Kidney (tissue), 14 donors: Measurements from ENCODE around the gene AOC2. TPM values are rescaled to one million over a fixed set of nuclear protein-coding genes. Genes with fewer than 3 reads are reported as not detected.

Source experiments
- DNase-seq, 5 donors: peaks; one replicate each; pipeline ENCODE4 v3.0.0-alpha.2; 2013 to 2020
- FAIRE-seq: peaks from 2 replicates; lab custom pipeline; 2012; peaks lifted over from hg19 to GRCh38; lab: Jason Lieb, UNC
- H3K27ac ChIP-seq, 2 donors: one replicate each; pipeline ENCODE4 v1.7.0; 2013; ENCODE audit warnings: low read depth in 2 of 2, low read length in 2 of 2, inconsistent platforms in 1 of 2
- H3K27me3 ChIP-seq: one replicate; pipeline ENCODE4 v1.7.1; 2013; ENCODE audit warnings: low read length, inconsistent platforms; ENCODE audit not compliant: control insufficient read depth, insufficient read depth
- H3K36me3 ChIP-seq, 3 donors: one replicate each; pipeline versions ENCODE4 v1.7.0 to v1.7.1; 2013; ENCODE audit warnings: low read length in 3 of 3, control low read depth in 1 of 3, inconsistent platforms in 1 of 3; ENCODE audit not compliant: insufficient read depth in 3 of 3, control insufficient read depth in 2 of 3
- H3K4me1 ChIP-seq, 3 donors: one replicate each; pipeline versions ENCODE4 v1.7.0 to v1.7.1; 2013; ENCODE audit warnings: low read length in 3 of 3, inconsistent platforms in 1 of 3, low read depth in 1 of 3; ENCODE audit not compliant: control insufficient read depth in 2 of 3, insufficient read depth in 2 of 3
- H3K4me3 ChIP-seq, 3 donors: one replicate each; pipeline versions ENCODE4 v1.7.0 to v1.8.1; 2013; ENCODE audit warnings: low read length in 3 of 3, control low read depth in 1 of 3, inconsistent platforms in 1 of 3
- H3K9ac ChIP-seq, 3 donors: one replicate each; pipeline versions ENCODE4 v1.7.0 to v1.7.1; 2013; ENCODE audit warnings: low read length in 3 of 3, control low read depth in 1 of 3, inconsistent platforms in 1 of 3
- H3K9me3 ChIP-seq, 3 donors: one replicate each; pipeline versions ENCODE4 v1.7.0 to v1.7.1; 2013; ENCODE audit warnings: low read length in 3 of 3, control low read depth in 1 of 3, inconsistent platforms in 1 of 3; ENCODE audit not compliant: control insufficient read depth in 2 of 3, insufficient read depth in 1 of 3
- intact Hi-C: fragments of 100-400 bp; cut with DNase I; formaldehyde crosslinking; loops from one replicate; pipeline ENCODE4 v1.11.1; 2022
- polyA plus RNA-seq: library from polyadenylated mRNA; stranded (reverse); fragments of 350-450 nt; fragmentation: Illumina TruSeq; extraction: RNeasy Lipid Tissue Mini Kit (QIAGEN cat#74804); gene quantifications from one replicate; pipeline ENCODE4 v1.2.3, GENCODE V29; 2014; ENCODE audit warnings: low read depth, low replicate concordance; ENCODE audit not compliant: insufficient read depth
- total RNA-seq: library from RNA; stranded (reverse); fragmentation: NEBNext Ultra II Directional; extraction: Animal tissue kit (Norgen Biotek cat#: 25700); gene quantifications from one replicate; pipeline ENCODE4 v1.2.1, GENCODE V29; 2021
- TF ChIP-seq, protein P1 (sequence below): IDR thresholded peaks from 3 replicates; pipeline ENCODE4 v1.5.1; 2012; ENCODE audit warnings: mild to moderate bottlenecking, moderate library complexity, borderline replicate concordance; ENCODE audit not compliant: insufficient read depth; ENCODE audit errors: extremely low read depth
- donor health status: control.
- donor health status: control.
- donor health status: control.
- donor health status: control.
- donor health status: control.
- donor health status: DM: yes; HTN: yes; CAD: no.
- donor health status: Normal renal cell carcinoma (clear cell type).

Gene AOC2
- total and polyA plus RNA-seq, 2 donors from 2014 or later: 0.58 to 1.2 TPM

DNA sequence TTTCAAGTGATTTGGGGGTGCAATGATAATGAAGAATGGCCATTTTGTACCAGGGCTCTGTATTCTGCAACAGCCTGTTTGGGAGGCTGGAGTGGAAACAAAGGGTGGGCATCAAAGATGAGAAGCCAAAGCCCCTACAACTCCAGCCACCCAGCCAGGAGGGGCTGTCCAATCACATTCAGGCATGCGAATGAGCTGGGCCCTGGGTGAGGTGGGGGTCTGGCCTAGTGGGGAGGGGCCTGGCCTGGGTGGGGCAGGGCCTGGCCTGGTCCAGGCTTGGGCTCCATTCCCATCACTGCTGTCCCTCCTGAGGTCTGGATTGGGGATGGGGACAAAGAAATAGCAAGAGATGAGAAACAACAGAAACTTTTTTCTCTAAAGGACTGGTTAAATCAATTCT lies 13.0 kb downstream of the AOC2 start:
- H3K27me3 ChIP-seq: no peaks in the 10 kb centered on the region
- no peak overlapping the region for H3K4me3 ChIP-seq
- no peaks in the 10 kb centered on the region for H3K36me3 ChIP-seq
- H3K27ac ChIP-seq: no peak overlapping the region
- TF ChIP-seq, protein P1, sequence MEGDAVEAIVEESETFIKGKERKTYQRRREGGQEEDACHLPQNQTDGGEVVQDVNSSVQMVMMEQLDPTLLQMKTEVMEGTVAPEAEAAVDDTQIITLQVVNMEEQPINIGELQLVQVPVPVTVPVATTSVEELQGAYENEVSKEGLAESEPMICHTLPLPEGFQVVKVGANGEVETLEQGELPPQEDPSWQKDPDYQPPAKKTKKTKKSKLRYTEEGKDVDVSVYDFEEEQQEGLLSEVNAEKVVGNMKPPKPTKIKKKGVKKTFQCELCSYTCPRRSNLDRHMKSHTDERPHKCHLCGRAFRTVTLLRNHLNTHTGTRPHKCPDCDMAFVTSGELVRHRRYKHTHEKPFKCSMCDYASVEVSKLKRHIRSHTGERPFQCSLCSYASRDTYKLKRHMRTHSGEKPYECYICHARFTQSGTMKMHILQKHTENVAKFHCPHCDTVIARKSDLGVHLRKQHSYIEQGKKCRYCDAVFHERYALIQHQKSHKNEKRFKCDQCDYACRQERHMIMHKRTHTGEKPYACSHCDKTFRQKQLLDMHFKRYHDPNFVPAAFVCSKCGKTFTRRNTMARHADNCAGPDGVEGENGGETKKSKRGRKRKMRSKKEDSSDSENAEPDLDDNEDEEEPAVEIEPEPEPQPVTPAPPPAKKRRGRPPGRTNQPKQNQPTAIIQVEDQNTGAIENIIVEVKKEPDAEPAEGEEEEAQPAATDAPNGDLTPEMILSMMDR: no peak
- DNase-seq: peak in 1 of 5 donors; percentile 27
- peaks cover 0 to 13% (median 0%) of the 10 kb centered on the region in 3 donors for H3K4me1 ChIP-seq
- no peak overlapping the region for H3K9ac ChIP-seq
- intact Hi-C loops: no loop called here
- no peak for FAIRE-seq
- no peaks in the 10 kb centered on the region for H3K9me3 ChIP-seq

DNA sequence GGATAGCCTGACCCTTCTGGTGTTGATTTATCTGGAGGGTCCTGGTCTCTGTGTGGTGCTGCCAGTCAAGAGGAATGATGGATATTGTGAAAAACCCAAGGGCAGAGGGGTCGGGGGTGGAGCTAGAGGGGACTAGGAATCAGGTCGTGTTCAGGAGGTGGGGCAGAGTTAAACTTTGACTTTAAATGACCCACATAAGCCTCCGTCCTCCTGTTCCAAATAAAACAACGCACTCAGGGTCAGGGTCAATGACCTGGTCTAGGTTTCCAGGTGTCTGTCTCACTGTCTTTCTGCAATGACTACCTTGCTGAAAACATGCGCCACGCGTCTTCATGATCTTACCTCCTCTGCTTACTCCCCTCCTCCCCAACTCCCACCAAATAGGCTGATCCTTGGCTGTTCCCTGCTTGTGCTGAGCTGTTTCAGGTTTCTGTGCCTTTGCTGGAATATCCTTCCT lies 21.3 kb downstream of the AOC2 start:
- intact Hi-C loops: no loop called here
- H3K9ac ChIP-seq: no peak overlapping the region
- TF ChIP-seq, protein P1: no peak
- no peaks in the 10 kb centered on the region for H3K27me3 ChIP-seq
- DNase-seq: peak in 1 of 5 donors; percentile 22
- no peak for FAIRE-seq
- no peak overlapping the region for H3K4me3 ChIP-seq
- H3K36me3 ChIP-seq: no peaks in the 10 kb centered on the region
- H3K9me3 ChIP-seq: no peaks in the 10 kb centered on the region
- H3K4me1 ChIP-seq: peaks cover 0 to 11% (median 8%) of the 10 kb centered on the region in 3 donors
- H3K27ac ChIP-seq: no peak overlapping the region

GRCh38 chr17:42866216-42866615 lies 21.8 kb downstream of the AOC2 start:
- Histone ChIP-seq H3K27me3 (no peaks in the 10 kb centered on the region), H3K9ac (no peak overlapping the region), H3K4me3 (no peak overlapping the region), H3K27ac (no peak overlapping the region), H3K36me3 (no peaks in the 10 kb centered on the region), H3K4me1 (peaks cover 0 to 11% (median 8%) of the 10 kb centered on the region in 3 donors), H3K9me3 (no peaks in the 10 kb centered on the region)
- intact Hi-C loops: no loop called here
- peak in 1 of 5 donors; percentile 16 for DNase-seq
- no peak for FAIRE-seq
- TF ChIP-seq, protein P1: no peak
